ENCODE measurements around the gene SDC4.

Gene SDC4

DNA sequence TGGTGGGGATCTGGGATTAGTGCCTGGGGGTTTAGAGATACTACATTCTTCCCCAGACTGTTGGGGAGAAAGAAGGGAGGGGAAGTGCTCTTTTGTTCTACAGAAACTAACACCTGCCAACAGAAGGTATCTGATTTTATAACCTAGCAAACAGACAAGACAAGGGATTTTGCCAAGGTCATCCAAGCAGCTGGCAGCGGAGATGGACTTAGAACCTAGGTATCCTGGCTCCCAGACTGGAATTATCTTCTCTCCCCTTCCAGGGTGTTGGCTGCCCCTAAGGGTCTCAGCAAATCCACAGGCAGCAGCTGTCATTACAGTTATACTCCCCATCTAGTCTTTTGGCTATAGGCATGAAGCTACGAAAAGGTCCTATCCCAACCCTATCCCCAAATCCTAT lies 8.4 kb downstream of the SDC4 start:
- no peak for DNase-seq (ENCODE audit: low read depth, low spot score)
- TF ChIP-seq, protein P1, sequence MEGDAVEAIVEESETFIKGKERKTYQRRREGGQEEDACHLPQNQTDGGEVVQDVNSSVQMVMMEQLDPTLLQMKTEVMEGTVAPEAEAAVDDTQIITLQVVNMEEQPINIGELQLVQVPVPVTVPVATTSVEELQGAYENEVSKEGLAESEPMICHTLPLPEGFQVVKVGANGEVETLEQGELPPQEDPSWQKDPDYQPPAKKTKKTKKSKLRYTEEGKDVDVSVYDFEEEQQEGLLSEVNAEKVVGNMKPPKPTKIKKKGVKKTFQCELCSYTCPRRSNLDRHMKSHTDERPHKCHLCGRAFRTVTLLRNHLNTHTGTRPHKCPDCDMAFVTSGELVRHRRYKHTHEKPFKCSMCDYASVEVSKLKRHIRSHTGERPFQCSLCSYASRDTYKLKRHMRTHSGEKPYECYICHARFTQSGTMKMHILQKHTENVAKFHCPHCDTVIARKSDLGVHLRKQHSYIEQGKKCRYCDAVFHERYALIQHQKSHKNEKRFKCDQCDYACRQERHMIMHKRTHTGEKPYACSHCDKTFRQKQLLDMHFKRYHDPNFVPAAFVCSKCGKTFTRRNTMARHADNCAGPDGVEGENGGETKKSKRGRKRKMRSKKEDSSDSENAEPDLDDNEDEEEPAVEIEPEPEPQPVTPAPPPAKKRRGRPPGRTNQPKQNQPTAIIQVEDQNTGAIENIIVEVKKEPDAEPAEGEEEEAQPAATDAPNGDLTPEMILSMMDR (IDR thresholded peaks at IDR 0.05; ENCODE audit: low read depth, low read length) = no peak
- in situ Hi-C loops (cut with HindIII; ENCODE audit: low sequenced_read_pairs) = no loop called here
- no peak overlapping the region for H3K4me3 ChIP-seq (ENCODE audit: low read depth, low read length)

DNA sequence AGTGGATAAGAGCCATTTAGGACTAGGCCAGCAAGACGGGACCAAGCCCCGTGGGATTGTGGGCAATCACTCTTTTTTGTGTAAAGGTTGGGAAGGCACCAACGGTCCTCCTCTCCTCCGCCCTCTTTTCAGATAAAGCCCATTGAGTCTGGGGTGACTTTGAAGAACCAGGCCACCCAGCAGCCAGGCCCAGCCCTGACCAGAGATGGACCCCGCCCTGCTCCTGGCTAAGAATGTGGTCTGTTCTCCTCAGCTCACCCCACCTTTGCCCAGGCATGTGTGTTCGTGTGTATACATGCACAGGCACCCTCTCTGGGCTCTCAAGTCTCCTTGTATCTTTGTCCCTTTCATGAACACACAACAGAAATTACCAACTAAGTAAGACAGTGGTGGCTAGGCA lies 9.1 kb downstream of the SDC4 start:
- H3K4me3 ChIP-seq (ENCODE audit: low read depth, low read length) = no peak overlapping the region
- in situ Hi-C loops (cut with HindIII; ENCODE audit: low sequenced_read_pairs) = no loop called here
- DNase-seq (ENCODE audit: low read depth, low spot score) = no peak
- TF ChIP-seq, protein P1 (IDR thresholded peaks at IDR 0.05; ENCODE audit: low read depth, low read length) = no peak

DNA sequence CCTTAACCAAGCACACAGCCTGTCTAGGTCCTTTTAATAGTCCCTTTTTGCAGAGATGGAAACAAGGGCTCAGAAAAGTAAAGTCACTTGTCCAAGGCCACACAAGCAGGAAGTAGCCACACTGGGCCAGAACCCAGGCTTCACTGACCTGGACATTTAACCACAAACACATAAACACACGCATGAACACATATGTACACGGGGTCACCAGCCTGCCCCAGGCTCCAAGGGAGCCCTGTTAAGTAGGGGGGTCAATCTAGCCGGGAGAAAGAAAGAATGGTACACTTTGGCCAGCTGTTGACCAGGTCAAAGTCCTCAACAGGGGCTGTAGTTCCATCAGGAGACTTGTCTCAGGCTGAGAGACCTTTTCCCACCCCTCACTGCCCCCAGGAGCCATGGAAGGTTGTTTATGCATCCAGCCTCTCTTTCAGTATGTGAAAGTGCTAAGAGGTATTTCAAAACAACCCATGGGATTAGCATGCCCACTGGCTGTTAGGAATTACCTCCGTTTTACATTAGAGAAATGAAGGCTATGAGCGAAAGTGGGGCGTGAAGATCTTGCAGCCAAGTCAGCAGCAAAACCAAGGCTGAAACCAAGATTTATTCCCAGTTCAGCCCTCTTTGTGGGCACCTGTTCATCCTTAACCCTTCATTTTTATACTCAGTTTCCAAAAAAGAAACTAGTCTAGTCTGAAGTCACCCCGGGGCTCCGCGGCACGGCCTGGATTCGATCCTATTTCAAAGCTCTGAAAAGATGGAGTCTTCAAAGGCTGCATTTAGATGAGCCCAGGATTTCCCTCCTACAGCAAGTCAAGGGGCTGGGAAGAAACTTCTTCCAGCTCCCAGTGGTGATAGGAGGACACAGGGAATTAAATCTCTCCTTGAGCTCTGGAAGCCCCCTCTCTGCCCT lies 9.8 kb downstream of the SDC4 start:
- in situ Hi-C loops (cut with HindIII; ENCODE audit: low sequenced_read_pairs) = no loop called here
- DNase-seq (ENCODE audit: low read depth, low spot score) = no peak
- TF ChIP-seq, protein P1 (IDR thresholded peaks at IDR 0.05; ENCODE audit: low read depth, low read length) = no peak
- no peak overlapping the region for H3K4me3 ChIP-seq (ENCODE audit: low read depth, low read length)

DNA sequence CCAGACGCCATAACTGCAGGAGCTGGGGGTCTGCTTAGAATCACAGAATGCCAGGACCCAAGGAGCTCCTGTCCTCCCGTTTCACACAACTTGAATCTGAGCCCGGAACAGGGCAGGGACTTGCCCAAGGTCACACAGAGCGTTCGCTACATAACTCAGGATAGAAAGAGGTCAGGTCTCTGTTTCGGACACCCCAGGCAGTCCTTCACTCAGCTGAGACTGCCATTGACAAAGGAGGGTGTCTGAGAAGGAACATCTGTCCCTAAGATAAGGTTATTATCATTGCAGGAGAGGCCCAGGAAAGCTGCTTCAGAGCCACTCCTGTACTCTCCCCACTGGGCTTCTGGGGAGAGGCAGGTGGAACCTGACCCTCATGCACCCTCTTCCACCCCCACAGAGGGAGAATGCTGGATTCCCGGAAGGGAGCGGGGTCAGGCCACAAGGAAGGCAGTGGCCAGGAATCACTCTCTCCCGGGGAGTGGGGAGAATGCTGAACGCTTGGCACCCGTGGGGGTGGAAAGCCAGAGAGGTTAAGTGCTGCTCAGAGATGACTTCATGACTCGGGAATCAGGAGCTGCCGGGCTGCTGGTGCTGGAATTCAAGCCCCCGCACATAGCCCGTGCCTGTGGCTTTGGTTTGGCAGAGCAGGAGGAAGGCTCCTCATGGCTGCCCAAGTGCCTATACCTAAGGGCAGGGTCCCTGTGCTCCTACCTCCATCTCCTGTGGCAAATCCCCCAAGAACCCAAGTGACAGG lies 10.7 kb downstream of the SDC4 start:
- TF ChIP-seq, protein P1 (IDR thresholded peaks at IDR 0.05; ENCODE audit: low read depth, low read length) = no peak
- in situ Hi-C loops (cut with HindIII; ENCODE audit: low sequenced_read_pairs) = no loop called here
- H3K4me3 ChIP-seq (ENCODE audit: low read depth, low read length) = no peak overlapping the region
- DNase-seq (ENCODE audit: low read depth, low spot score) = peak; percentile 93

DNA sequence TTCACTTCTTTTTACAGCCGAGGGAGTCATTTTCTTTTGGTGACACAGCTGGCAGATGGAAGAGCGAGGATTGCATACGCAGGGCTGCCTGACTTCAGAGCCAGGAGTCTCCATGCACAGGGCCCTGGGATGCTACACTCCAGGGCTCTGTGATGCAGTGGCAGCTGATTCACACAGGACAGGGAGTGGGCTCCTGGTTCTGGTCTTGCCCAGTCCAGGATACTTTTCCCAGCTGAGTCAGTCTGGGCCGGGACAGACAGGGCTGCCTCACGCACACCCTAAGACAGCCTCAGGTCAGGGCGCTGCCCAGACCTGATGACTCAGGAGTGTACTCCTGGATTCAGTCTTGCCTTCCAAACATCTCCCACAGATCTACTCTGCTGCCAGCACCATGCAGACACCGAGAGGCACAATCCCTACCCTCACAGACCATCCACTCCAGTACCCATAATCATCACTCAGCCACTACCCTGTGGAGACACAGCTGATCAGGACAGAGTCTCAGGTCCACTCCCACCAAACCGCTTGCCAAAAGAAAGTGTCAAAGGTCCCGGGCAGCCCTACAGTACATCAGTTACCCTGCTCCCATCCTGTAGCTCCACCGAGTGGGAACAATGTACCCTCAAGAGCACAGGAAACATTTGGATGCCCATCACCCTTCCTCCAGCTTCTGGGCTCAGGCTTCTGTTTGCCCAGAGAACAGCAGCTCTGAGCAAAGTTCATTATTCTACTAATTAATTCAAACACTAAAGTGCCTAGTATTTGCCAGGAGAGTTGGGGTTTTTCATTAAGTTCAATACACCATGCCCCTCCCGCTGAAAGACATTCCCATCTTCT lies 11.5 kb downstream of the SDC4 start:
- in situ Hi-C loops (cut with HindIII; ENCODE audit: low sequenced_read_pairs) = no loop called here
- DNase-seq (ENCODE audit: low read depth, low spot score) = peak; percentile 84
- no peak overlapping the region for H3K4me3 ChIP-seq (ENCODE audit: low read depth, low read length)
- TF ChIP-seq, protein P1 (IDR thresholded peaks at IDR 0.05; ENCODE audit: low read depth, low read length) = no peak

DNA sequence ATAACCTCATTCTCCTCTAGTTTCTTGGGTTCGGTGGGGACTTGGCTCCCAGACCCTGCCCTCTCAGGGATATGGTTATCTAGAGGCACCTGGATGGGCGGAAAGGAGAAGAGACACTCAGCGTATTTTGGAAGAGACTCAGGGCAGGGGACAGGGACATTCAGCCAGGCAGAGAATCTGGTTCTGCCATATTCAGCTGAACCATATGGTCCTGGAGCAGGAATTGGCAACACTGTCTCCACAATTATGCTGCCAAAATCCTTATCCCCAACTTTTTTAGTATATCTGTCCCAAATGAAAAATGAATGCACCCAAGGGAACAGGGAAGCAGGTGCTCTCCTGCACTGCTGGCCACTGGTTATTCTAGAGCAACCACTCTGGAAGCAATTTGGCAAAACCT lies 17.7 kb downstream of the SDC4 start:
- TF ChIP-seq, protein P1 (IDR thresholded peaks at IDR 0.05; ENCODE audit: low read depth, low read length) = no peak
- in situ Hi-C loops (cut with HindIII; ENCODE audit: low sequenced_read_pairs) = no loop called here
- DNase-seq (ENCODE audit: low read depth, low spot score) = no peak
- H3K4me3 ChIP-seq (ENCODE audit: low read depth, low read length) = no peak overlapping the region

All from astrocyte of the spinal cord (primary cell).